H1 (cell line): ENCODE data around the gene C1orf116. TPM values are rescaled to one million over a fixed set of nuclear protein-coding genes. Genes with fewer than 3 reads are reported as not detected.
A peak's percentile ranks its signal among the peaks of the same experiment; 100 is the strongest.

Source experiments
- CTCF ChIA-PET: fragments of 300-600 bp; sonication (Branson Sonifier 250); formaldehyde crosslinking; loops from one replicate; lab custom pipeline; 2021; ENCODE audit not compliant: partially characterized antibody; lab: Charles Lee
- POLR2A ChIA-PET: fragments of 300-600 bp; sonication (Branson Sonifier 250); formaldehyde crosslinking; loops from one replicate; lab custom pipeline; 2021; ENCODE audit warnings: inconsistent platforms; ENCODE audit not compliant: partially characterized antibody; lab: Charles Lee
- DNase-seq, 2 experiments: peaks; one replicate each; pipeline versions ENCODE4 v3.0.0 to v3.0.0-alpha.2; 2010 to 2022; ENCODE audit warnings: low spot score in 2 of 2, low read depth in 1 of 2, mixed read lengths in 1 of 2
- FAIRE-seq: peaks from 2 replicates; lab custom pipeline; 2011; peaks lifted over from hg19 to GRCh38; lab: Jason Lieb, UNC
- H2AFZ ChIP-seq: 2 replicates; pipeline ENCODE4 v1.8.1; 2012; ENCODE audit warnings: low read length, inconsistent platforms
- H2AK5ac ChIP-seq: 2 replicates; pipeline ENCODE4 v1.6.1; 2013; ENCODE audit warnings: low read depth, low read length
- H2BK120ac ChIP-seq: replicated peaks from 2 replicates; pipeline ENCODE3; 2013; ENCODE audit warnings: low read depth, low read length, inconsistent platforms
- H2BK12ac ChIP-seq: 2 replicates; pipeline ENCODE4 v1.6.1; 2013; ENCODE audit warnings: low read depth, low read length
- H2BK15ac ChIP-seq: 2 replicates; pipeline ENCODE4 v1.6.1; 2013; ENCODE audit warnings: low read length
- H2BK20ac ChIP-seq: 2 replicates; pipeline ENCODE4 v1.6.1; 2013; ENCODE audit warnings: low read length
- H2BK5ac ChIP-seq: 2 replicates; pipeline ENCODE4 v1.6.1; 2013; ENCODE audit warnings: low read depth, low read length
- H3K14ac ChIP-seq: 2 replicates; pipeline ENCODE4 v1.6.1; 2013; ENCODE audit warnings: inconsistent platforms; ENCODE audit not compliant: insufficient read length
- H3K18ac ChIP-seq: 2 replicates; pipeline ENCODE4 v1.6.1; 2013; ENCODE audit warnings: low read length; ENCODE audit errors: extremely low read depth
- H3K23ac ChIP-seq: 2 replicates; pipeline ENCODE4 v1.6.1; 2013; ENCODE audit warnings: inconsistent platforms; ENCODE audit not compliant: insufficient read length
- H3K23me2 ChIP-seq: 2 replicates; pipeline ENCODE4 v1.6.1; 2013; ENCODE audit warnings: low read depth, low read length
- H3K27ac ChIP-seq: 2 replicates; pipeline ENCODE4 v1.6.1; 2011; ENCODE audit warnings: low read depth, low read length, inconsistent platforms
- H3K27me3 ChIP-seq, 4 experiments: replicated peaks in 1 of 4; 1 replicate in 1 of 4; 2 replicates in 3 of 4; pipeline versions ENCODE4 v1.6.1 to v1.8.1; 2011 to 2013; ENCODE audit warnings: low read length in 3 of 4, mild to moderate bottlenecking in 3 of 4, inconsistent platforms in 2 of 4, mixed read lengths in 2 of 4, moderate library complexity in 1 of 4; ENCODE audit not compliant: control insufficient read depth in 3 of 4, insufficient read depth in 3 of 4; ENCODE audit errors: extremely low read depth in 1 of 4
- H3K36me3 ChIP-seq, 4 experiments: 2 replicates each; pipeline versions ENCODE4 v1.6.1 to v1.8.1; 2011 to 2013; ENCODE audit warnings: mild to moderate bottlenecking in 4 of 4, low read length in 3 of 4, moderate library complexity in 2 of 4, control low read depth in 1 of 4, inconsistent platforms in 1 of 4; ENCODE audit not compliant: insufficient read depth in 4 of 4, control insufficient read depth in 2 of 4
- H3K4ac ChIP-seq: replicated peaks from 2 replicates; pipeline ENCODE3; 2013; ENCODE audit warnings: low read length, low read depth, mixed read lengths, inconsistent platforms; ENCODE audit not compliant: insufficient read length
- H3K4me1 ChIP-seq, 4 experiments: replicated peaks in 1 of 4; 1 replicate in 1 of 4; 2 replicates in 3 of 4; pipeline versions ENCODE4 v1.6.1 to v1.8.1; 2011 to 2013; ENCODE audit warnings: low read length in 3 of 4, inconsistent platforms in 2 of 4, mixed read lengths in 1 of 4; ENCODE audit not compliant: insufficient read depth in 4 of 4, control insufficient read depth in 3 of 4
- H3K4me2 ChIP-seq, 2 experiments: 2 replicates each; pipeline versions ENCODE4 v1.6.1 to v1.8.1; 2011 to 2013; ENCODE audit warnings: low read depth in 2 of 2, low read length in 2 of 2, control low read depth in 1 of 2, inconsistent platforms in 1 of 2, mild to moderate bottlenecking in 1 of 2; ENCODE audit not compliant: insufficient read depth in 1 of 2
- H3K4me3 ChIP-seq, 4 experiments: fragments of 200-600, 300-600 bp in 1 of 4; sonication (generic), shearing (Covaris generic), sonication (Bioruptor Twin) in 1 of 4; 2 replicates each; pipeline versions ENCODE4 v1.5.1 to v1.8.1; 2011 to 2016; ENCODE audit warnings: low read length in 4 of 4, low read depth in 3 of 4, control low read depth in 2 of 4, inconsistent platforms in 2 of 4, mild to moderate bottlenecking in 2 of 4, mixed read lengths in 1 of 4, moderate library complexity in 1 of 4; ENCODE audit not compliant: insufficient read depth in 2 of 4; ENCODE audit errors: extremely low read depth in 1 of 4
- H3K56ac ChIP-seq: replicated peaks from 2 replicates; pipeline ENCODE3; 2013; ENCODE audit warnings: low read depth, mild to moderate bottlenecking, mixed read lengths, low read length, inconsistent platforms; ENCODE audit not compliant: insufficient read length
- H3K79me1 ChIP-seq: 2 replicates; pipeline ENCODE4 v1.6.1; 2013; ENCODE audit warnings: low read depth, low read length, control low read depth
- H3K79me2 ChIP-seq, 2 experiments: 2 replicates each; pipeline versions ENCODE4 v1.6.1 to v1.8.1; 2012 to 2013; ENCODE audit warnings: low read length in 2 of 2, mild to moderate bottlenecking in 2 of 2, inconsistent platforms in 1 of 2; ENCODE audit not compliant: insufficient read depth in 2 of 2, control insufficient read depth in 1 of 2
- H3K9ac ChIP-seq, 4 experiments: replicated peaks in 1 of 4; 1 replicate in 1 of 4; 2 replicates in 3 of 4; pipeline versions ENCODE4 v1.6.1 to v1.8.1; 2011 to 2013; ENCODE audit warnings: low read depth in 3 of 4, low read length in 3 of 4, control low read depth in 2 of 4, mild to moderate bottlenecking in 2 of 4, moderate library complexity in 2 of 4, inconsistent platforms in 1 of 4; ENCODE audit errors: extremely low read depth in 1 of 4
- H3K9me3 ChIP-seq, 2 experiments: 2 replicates each; pipeline versions ENCODE4 v1.6.1 to v1.8.1; 2012 to 2013; ENCODE audit warnings: mild to moderate bottlenecking in 2 of 2, moderate library complexity in 2 of 2, control low read depth in 1 of 2, inconsistent platforms in 1 of 2, low read depth in 1 of 2, low read length in 1 of 2, mixed read lengths in 1 of 2; ENCODE audit not compliant: insufficient read depth in 2 of 2
- H4K20me1 ChIP-seq, 2 experiments: replicated peaks in 1 of 2; 2 replicates each; pipeline versions ENCODE3 to v1.8.1; 2011 to 2013; ENCODE audit warnings: inconsistent platforms in 2 of 2, low read length in 2 of 2, mild to moderate bottlenecking in 1 of 2; ENCODE audit not compliant: insufficient read depth in 2 of 2, control insufficient read depth in 1 of 2
- H4K5ac ChIP-seq: 2 replicates; pipeline ENCODE4 v1.6.1; 2013; ENCODE audit warnings: low read length, low read depth, mixed read lengths, inconsistent platforms; ENCODE audit not compliant: insufficient read length
- H4K8ac ChIP-seq: 2 replicates; pipeline ENCODE4 v1.8.0; 2013; ENCODE audit warnings: mild to moderate bottlenecking, moderate library complexity, low read length, inconsistent platforms; ENCODE audit not compliant: insufficient read depth; ENCODE audit errors: extremely low read depth
- H4K91ac ChIP-seq: replicated peaks from 2 replicates; pipeline ENCODE3; 2013; ENCODE audit warnings: low read length, mixed read lengths, inconsistent platforms; ENCODE audit not compliant: insufficient read length
- BRCA1 ChIP-seq: IDR thresholded peaks from 2 replicates; pipeline ENCODE4 v1.6.1; 2012; ENCODE audit warnings: low read depth, low read length, improper control_type of control experiment
- GABPA ChIP-seq: IDR thresholded peaks from 2 replicates; pipeline ENCODE4 v1.6.1; 2011; ENCODE audit warnings: mild to moderate bottlenecking, low read length, moderate library complexity, borderline replicate concordance; ENCODE audit not compliant: insufficient read depth
- JUND ChIP-seq: IDR thresholded peaks from 2 replicates; pipeline ENCODE4 v1.6.1; 2011; ENCODE audit warnings: mild to moderate bottlenecking, improper control_type of control experiment, low read length
- KDM5A ChIP-seq: fragments of 200-600 bp; IDR thresholded peaks from 2 replicates; pipeline ENCODE4 v1.7.1; 2012; ENCODE audit warnings: mild to moderate bottlenecking, low read length, inconsistent platforms, mixed read lengths
- SIN3A ChIP-seq, 2 experiments: IDR thresholded peaks in 1 of 2; conservative IDR thresholded peaks in 1 of 2; 2 replicates each; pipeline ENCODE4 v1.6.1; 2011 to 2012; ENCODE audit warnings: low read length in 2 of 2, improper control_type of control experiment in 1 of 2, low read depth in 1 of 2, mild to moderate bottlenecking in 1 of 2
- SP4 ChIP-seq: IDR thresholded peaks from 2 replicates; pipeline ENCODE4 v1.6.1; 2012; ENCODE audit warnings: low read length, inconsistent platforms
- polyA plus RNA-seq, 7 experiments: library from polyadenylated mRNA; depleted of rRNA in 3 of 7; stranded (reverse) in 5 of 7; unstranded in 2 of 7; fragments of >200 nt in 5 of 7; fragments of 200-250 nt in 2 of 7; gene quantifications; 1 replicate in 5 of 7; 2 replicates in 1 of 7; 4 replicates in 1 of 7; pipeline versions ENCODE4 v1.2.1 to v1.2.3, GENCODE V29; 2011 to 2013; ENCODE audit warnings: missing spikeins in 2 of 7, mixed read lengths in 2 of 7
- total RNA-seq: library from RNA; stranded (reverse); fragmentation: NEBNext Ultra II Directional; extraction: Animal tissue kit (Norgen Biotek cat#: 25700); gene quantifications from 2 replicates; pipeline ENCODE4 v1.2.1, GENCODE V29; 2021
- TF ChIP-seq, protein P1 (sequence below): IDR thresholded peaks from 2 replicates; pipeline ENCODE4 v1.6.1; 2011; ENCODE audit warnings: low read depth, mild to moderate bottlenecking, low read length; ENCODE audit not compliant: insufficient read depth

Gene C1orf116
- total and polyA plus RNA-seq, 2 of the 8 experiments (the other 6 are each of a cell fraction or from before 2014, with no cell fraction given): 2.2 to 3.9 TPM

- H3K9me3 ChIP-seq: no peaks in the 10 kb centered on the region
- no peak overlapping the region for H3K23ac ChIP-seq
- no peak overlapping the region for H3K27ac ChIP-seq
- peaks cover 4 to 16% (median 12%) of the 10 kb centered on the region in 4 experiments; a peak in 6 of 7 replicates for H3K4me1 ChIP-seq
- H3K36me3 ChIP-seq: no peaks in the 10 kb centered on the region
- H3K27me3 ChIP-seq: no peaks in the 10 kb centered on the region
- H2BK120ac ChIP-seq: no peak overlapping the region
- no peak overlapping the region for H4K5ac ChIP-seq
- POLR2A ChIA-PET: interaction anchor here (1.6 kb wide), 1 partner anchor 18 kb away, joined by 5 read pairs; the partner anchor contains the start of gene PFKFB2
- no peaks in the 10 kb centered on the region for H3K79me1 ChIP-seq
- H2BK20ac ChIP-seq: no peak overlapping the region
- H2BK12ac ChIP-seq: no peak overlapping the region
- H3K56ac ChIP-seq: no peak overlapping the region
- DNase-seq: no peak
- no peak overlapping the region for H2BK5ac ChIP-seq
- H3K4me2 ChIP-seq: no peak overlapping the region
- no peak overlapping the region for H3K4ac ChIP-seq
- no peak for FAIRE-seq
- H4K8ac ChIP-seq: no peak overlapping the region
- CTCF ChIA-PET: no interaction called here
- no peaks in the 10 kb centered on the region for H3K79me2 ChIP-seq
- no peak overlapping the region for H3K4me3 ChIP-seq
- H4K20me1 ChIP-seq: no peaks in the 10 kb centered on the region
- no peaks in the 10 kb centered on the region for H3K23me2 ChIP-seq
- no peak overlapping the region for H3K18ac ChIP-seq
- no peak overlapping the region for H3K14ac ChIP-seq
- H2AFZ ChIP-seq: 0 out of 2 replicates have a peak overlapping the region, but pooled peaks have one; percentile 25
- H2BK15ac ChIP-seq: no peak overlapping the region
- H4K91ac ChIP-seq: no peak overlapping the region
- no peak overlapping the region for H3K9ac ChIP-seq
- H2AK5ac ChIP-seq: no peak overlapping the region
- TF ChIP-seq BRCA1 (no peak), GABPA (no peak), SIN3A (conservative IDR thresholded peaks at IDR 0.05 in 1 of 2, IDR thresholded peaks at IDR 0.05 in 1 of 2; ENCODE audit: low read depth in 1 of 2, low read length in 2 of 2) (no peak), SP4 (no peak), KDM5A (no peak), JUND (no peak)
- TF ChIP-seq, protein P1, sequence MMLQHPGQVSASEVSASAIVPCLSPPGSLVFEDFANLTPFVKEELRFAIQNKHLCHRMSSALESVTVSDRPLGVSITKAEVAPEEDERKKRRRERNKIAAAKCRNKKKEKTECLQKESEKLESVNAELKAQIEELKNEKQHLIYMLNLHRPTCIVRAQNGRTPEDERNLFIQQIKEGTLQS: no peak
These were observed 2.4 kb upstream of the C1orf116 start for GRCh38 chr1:207034998-207035397.
